GM12878 (cell line): ENCODE measurements around the gene ATRNL1. TPM values are rescaled to one million over a fixed set of nuclear protein-coding genes. Genes with fewer than 3 reads are reported as not detected.

Experiments used
- ATAC-seq: fragments of 200-7000 bp; cut with Tn5 transposase; 3 replicates; pipeline ENCODE4 v1.9.1; 2020; ENCODE audit warnings: mild to moderate bottlenecking, moderate library complexity
- BruUV-seq: library from RNA; stranded (reverse); fragments of 400-500 nt; replicated peaks from 2 replicates; lab custom pipeline; 2021; lab: Mats Ljungman, UMichigan
- CTCF ChIA-PET: fragments of 300-600 bp; sonication (Branson Sonifier 250); formaldehyde crosslinking; extraction: SDS; loops from one replicate; lab custom pipeline; 2021; ENCODE audit warnings: inconsistent platforms; lab: Yijun Ruan, JAX
- POLR2A ChIA-PET: fragments of 350-600 bp; formaldehyde crosslinking; extraction: SDS; loops from one replicate; lab custom pipeline; 2021; ENCODE audit warnings: inconsistent platforms; lab: Charles Lee
- RAD21 ChIA-PET: fragments of 300-600 bp; sonication (Branson Sonifier 250); formaldehyde crosslinking; loops from one replicate; lab custom pipeline; 2023; ENCODE audit warnings: antibody characterized with exemption; ENCODE audit not compliant: unreplicated experiment; lab: Charles Lee
- SMC1A ChIA-PET: fragments of 300-600 bp; sonication (Branson Sonifier 250); formaldehyde crosslinking; loops from one replicate; lab custom pipeline; 2023; ENCODE audit not compliant: unreplicated experiment, uncharacterized antibody; lab: Charles Lee
- DNase-seq: peaks from one replicate; pipeline ENCODE4 v3.0.0-alpha.2; 2011; ENCODE audit warnings: low read depth, low spot score
- FAIRE-seq: peaks from 3 replicates; lab custom pipeline; 2011; peaks lifted over from hg19 to GRCh38; lab: Jason Lieb, UNC
- H2AFZ ChIP-seq: 2 replicates; pipeline ENCODE4 v1.6.0; 2011; ENCODE audit warnings: low read depth, low read length, control low read depth; ENCODE audit not compliant: control insufficient read depth
- H3K27ac ChIP-seq: 2 replicates; pipeline ENCODE4 v1.5.1; 2011; ENCODE audit warnings: control low read depth; ENCODE audit not compliant: control insufficient read depth, insufficient read depth
- H3K27me3 ChIP-seq, 2 experiments: replicated peaks in 1 of 2; 2 replicates each; pipeline versions ENCODE4 v1.6.0 to v1.6.1; 2011; ENCODE audit warnings: low read length in 1 of 2; ENCODE audit not compliant: control insufficient read depth in 2 of 2, insufficient read depth in 2 of 2
- H3K36me3 ChIP-seq, 2 experiments: 2 replicates each; pipeline ENCODE4 v1.5.1; 2011; ENCODE audit warnings: low read length in 1 of 2; ENCODE audit not compliant: control insufficient read depth in 2 of 2, insufficient read depth in 2 of 2
- H3K4me1 ChIP-seq: 2 replicates; pipeline ENCODE4 v1.6.1; 2011; ENCODE audit warnings: mild to moderate bottlenecking, low read length, moderate library complexity, mixed read lengths; ENCODE audit not compliant: control insufficient read depth, insufficient read depth
- H3K4me2 ChIP-seq: 2 replicates; pipeline ENCODE4 v1.6.0; 2011; ENCODE audit warnings: control low read depth; ENCODE audit not compliant: control insufficient read depth, insufficient read depth
- H3K4me3 ChIP-seq: fragments of 200-600 bp; sonication (generic); 2 replicates; pipeline ENCODE4 v1.5.1; 2016
- H3K79me2 ChIP-seq: 2 replicates; pipeline ENCODE4 v1.6.0; 2011; ENCODE audit warnings: low read length; ENCODE audit not compliant: control insufficient read depth, insufficient read depth
- H3K9ac ChIP-seq: 2 replicates; pipeline ENCODE4 v1.8.0; 2011; ENCODE audit warnings: low read length, control low read depth, mixed read lengths; ENCODE audit not compliant: control insufficient read depth, insufficient read depth
- H3K9me3 ChIP-seq: replicated peaks from 3 replicates; pipeline ENCODE4 v1.5.1; 2011; ENCODE audit warnings: mild to moderate bottlenecking, low read length; ENCODE audit not compliant: control insufficient read depth, insufficient read depth
- H4K20me1 ChIP-seq: 2 replicates; pipeline ENCODE4 v1.6.0; 2011; ENCODE audit not compliant: control insufficient read depth, insufficient read depth
- CHD2 ChIP-seq: IDR thresholded peaks from 2 replicates; pipeline ENCODE4 v1.6.1; 2011; ENCODE audit warnings: low read depth, low read length, improper control_type of control experiment, borderline replicate concordance
- E2F8 ChIP-seq: fragments of 450-650 bp; IDR thresholded peaks from 2 replicates; pipeline ENCODE4 v1.6.1; 2018; ENCODE audit warnings: mild to moderate bottlenecking, low read depth, moderate library complexity; ENCODE audit not compliant: partially characterized antibody
- MYB ChIP-seq: fragments of 150-350 bp; IDR thresholded peaks from 2 replicates; pipeline ENCODE4 v1.6.1; 2014; ENCODE audit warnings: mild to moderate bottlenecking, low read depth, low read length, borderline replicate concordance
- NFXL1 ChIP-seq: fragments of 450-650 bp; IDR thresholded peaks from 2 replicates; pipeline ENCODE4 v1.6.1; 2017; ENCODE audit warnings: antibody characterized with exemption, mild to moderate bottlenecking, borderline replicate concordance
- PAX5 ChIP-seq: IDR thresholded peaks from 2 replicates; pipeline ENCODE4 v1.6.1; 2011; ENCODE audit warnings: low read depth, low read length, borderline replicate concordance
- PML ChIP-seq: IDR thresholded peaks from 2 replicates; pipeline ENCODE4 v1.6.1; 2012; ENCODE audit warnings: low read length, inconsistent platforms
- PRDM15 ChIP-seq: fragments of 450-650 bp; formaldehyde crosslinking; IDR thresholded peaks from 2 replicates; pipeline ENCODE4 v1.4.0; 2020; ENCODE audit warnings: mild to moderate bottlenecking, moderate library complexity
- RELA ChIP-seq: fragments of 450-650 bp; IDR thresholded peaks from 2 replicates; pipeline ENCODE4 v1.8.0; 2014; ENCODE audit warnings: borderline replicate concordance; ENCODE audit not compliant: partially characterized antibody
- SRF ChIP-seq, 2 experiments: IDR thresholded peaks; 2 replicates each; pipeline ENCODE4 v1.6.1; 2011; ENCODE audit warnings: low read depth in 2 of 2, low read length in 2 of 2, mild to moderate bottlenecking in 1 of 2, moderate library complexity in 1 of 2
- TBL1XR1 ChIP-seq: IDR thresholded peaks from 2 replicates; pipeline ENCODE4 v1.6.1; 2012; ENCODE audit warnings: low read depth, low read length, improper control_type of control experiment
- WGBS: methylation state at CpG from one replicate; pipeline ENCODE4 v1.1.6; 2016; ENCODE audit warnings: low lambda C conversion rate; ENCODE audit not compliant: insufficient replicate concordance, insufficient coverage; ENCODE audit errors: missing lambda C conversion rate; 5-methylcytosine and 5-hydroxymethylcytosine counted together
- in situ Hi-C: fragments of 300-500 bp; cut with MboI; formaldehyde crosslinking; loops from 9 replicates; pipeline ENCODE4 v1.14.3; 2018; ENCODE audit warnings: mixed read lengths
- intact Hi-C: fragments of 100-400 bp; cut with micrococcal nuclease; formaldehyde crosslinking; loops from one replicate; pipeline ENCODE4 v1.14.2; 2022; ENCODE audit not compliant: unreplicated experiment
- polyA plus RNA-seq, 11 experiments: library from polyadenylated mRNA; depleted of rRNA in 4 of 11; unstranded in 6 of 11; stranded (reverse) in 5 of 11; fragments of >200 nt; fragmentation: Nextera tagmentation in 4 of 11; fragmentation: Illumina TruSeq in 1 of 11; extraction: Ambion mirVana in 4 of 11; extraction: Trizol in 1 of 11; gene quantifications; 1 replicate in 1 of 11; 2 replicates in 10 of 11; pipeline versions ENCODE4 v1.2.1 to v1.2.3, GENCODE V29; 2011 to 2016; ENCODE audit warnings: inconsistent platforms in 2 of 11, missing spikeins in 2 of 11, low read depth in 1 of 11
- total RNA-seq, 4 experiments: library from RNA; depleted of rRNA in 3 of 4; stranded (reverse); fragments of >200 nt in 3 of 4; fragmentation: Illumina TruSeq in 1 of 4; extraction: Trizol in 1 of 4; gene quantifications; 2 replicates each; pipeline versions ENCODE4 v1.2.1 to v1.2.3, GENCODE V29; 2013 to 2021
- TF ChIP-seq, protein P1 (sequence below): IDR thresholded peaks from 2 replicates; pipeline ENCODE4 v1.6.1; 2012; ENCODE audit warnings: low read depth, low read length, improper control_type of control experiment
- TF ChIP-seq, protein P2 (sequence below): fragments of 450-650 bp; IDR thresholded peaks from 2 replicates; pipeline ENCODE4 v1.6.1; 2017; ENCODE audit warnings: mild to moderate bottlenecking, moderate library complexity

The ATRNL1 gene
- total and polyA plus RNA-seq, 10 of the 15 experiments (the other 5 are each of a cell fraction or from before 2014, with no cell fraction given): 0.03 to 1.4 (median 0.34) TPM

DNA sequence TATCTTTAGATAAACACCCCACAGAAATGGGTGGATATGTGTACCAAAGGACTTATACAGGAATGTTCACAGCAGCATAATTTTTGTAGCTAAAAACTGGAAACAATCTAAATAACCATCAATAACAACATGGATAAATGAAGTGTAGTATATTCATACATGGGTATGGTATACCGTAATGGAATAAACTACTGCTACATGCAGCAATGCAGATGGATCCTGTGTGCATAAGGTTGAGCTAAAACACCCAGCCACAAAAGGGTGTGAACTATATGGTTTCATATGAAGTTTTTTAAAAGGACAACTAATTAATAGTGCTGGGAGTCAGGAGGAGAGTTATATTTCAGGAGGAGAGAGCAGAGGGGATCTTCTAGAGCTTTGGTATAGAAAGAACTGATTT, 790.2 kb downstream of the ATRNL1 start:
- H3K4me3 ChIP-seq: no peak overlapping the region
- no peaks in the 10 kb centered on the region for H4K20me1 ChIP-seq
- H2AFZ ChIP-seq: no peak overlapping the region
- no peak for FAIRE-seq
- ChIA-PET POLR2A (no interaction called here), CTCF (no interaction called here), SMC1A (interaction anchor here (0.6 to 0.9 kb wide), 2 partner anchors 49 to 99 kb away, joined by 3 read pairs; no protein-coding TSS in a partner anchor), RAD21 (no interaction called here)
- in situ Hi-C loops (no loop called here), intact Hi-C loops (no loop called here)
- no TSS peak for BruUV-seq
- no peaks in the 10 kb centered on the region for H3K9me3 ChIP-seq
- ATAC-seq: no peak
- no peak overlapping the region for H3K4me2 ChIP-seq
- H3K4me1 ChIP-seq: peaks cover 6% of the 10 kb centered on the region
- H3K79me2 ChIP-seq: no peaks in the 10 kb centered on the region
- no peaks in the 10 kb centered on the region for H3K36me3 ChIP-seq
- H3K27me3 ChIP-seq: no peaks in the 10 kb centered on the region
- DNase-seq: no peak
- no peak overlapping the region for H3K9ac ChIP-seq
- 0% methylated on average over 1 of the region's 1 CpG for WGBS
- H3K27ac ChIP-seq: no peak overlapping the region
- no peak for TF ChIP-seq E2F8
- no peak for TF ChIP-seq PAX5
- no peak for TF ChIP-seq NFXL1
- TF ChIP-seq CHD2: no peak
- no peak for TF ChIP-seq TBL1XR1
- TF ChIP-seq SRF (IDR thresholded peaks at IDR 0.05; ENCODE audit: low read depth in 2 of 2, low read length in 2 of 2): no peak
- no peak for TF ChIP-seq PRDM15 (CRISPR knock-in tag)
- TF ChIP-seq MYB: no peak
- no peak for TF ChIP-seq RELA
- TF ChIP-seq, protein P1, sequence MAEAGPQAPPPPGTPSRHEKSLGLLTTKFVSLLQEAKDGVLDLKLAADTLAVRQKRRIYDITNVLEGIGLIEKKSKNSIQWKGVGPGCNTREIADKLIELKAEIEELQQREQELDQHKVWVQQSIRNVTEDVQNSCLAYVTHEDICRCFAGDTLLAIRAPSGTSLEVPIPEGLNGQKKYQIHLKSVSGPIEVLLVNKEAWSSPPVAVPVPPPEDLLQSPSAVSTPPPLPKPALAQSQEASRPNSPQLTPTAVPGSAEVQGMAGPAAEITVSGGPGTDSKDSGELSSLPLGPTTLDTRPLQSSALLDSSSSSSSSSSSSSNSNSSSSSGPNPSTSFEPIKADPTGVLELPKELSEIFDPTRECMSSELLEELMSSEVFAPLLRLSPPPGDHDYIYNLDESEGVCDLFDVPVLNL: no peak
- TF ChIP-seq, protein P2, sequence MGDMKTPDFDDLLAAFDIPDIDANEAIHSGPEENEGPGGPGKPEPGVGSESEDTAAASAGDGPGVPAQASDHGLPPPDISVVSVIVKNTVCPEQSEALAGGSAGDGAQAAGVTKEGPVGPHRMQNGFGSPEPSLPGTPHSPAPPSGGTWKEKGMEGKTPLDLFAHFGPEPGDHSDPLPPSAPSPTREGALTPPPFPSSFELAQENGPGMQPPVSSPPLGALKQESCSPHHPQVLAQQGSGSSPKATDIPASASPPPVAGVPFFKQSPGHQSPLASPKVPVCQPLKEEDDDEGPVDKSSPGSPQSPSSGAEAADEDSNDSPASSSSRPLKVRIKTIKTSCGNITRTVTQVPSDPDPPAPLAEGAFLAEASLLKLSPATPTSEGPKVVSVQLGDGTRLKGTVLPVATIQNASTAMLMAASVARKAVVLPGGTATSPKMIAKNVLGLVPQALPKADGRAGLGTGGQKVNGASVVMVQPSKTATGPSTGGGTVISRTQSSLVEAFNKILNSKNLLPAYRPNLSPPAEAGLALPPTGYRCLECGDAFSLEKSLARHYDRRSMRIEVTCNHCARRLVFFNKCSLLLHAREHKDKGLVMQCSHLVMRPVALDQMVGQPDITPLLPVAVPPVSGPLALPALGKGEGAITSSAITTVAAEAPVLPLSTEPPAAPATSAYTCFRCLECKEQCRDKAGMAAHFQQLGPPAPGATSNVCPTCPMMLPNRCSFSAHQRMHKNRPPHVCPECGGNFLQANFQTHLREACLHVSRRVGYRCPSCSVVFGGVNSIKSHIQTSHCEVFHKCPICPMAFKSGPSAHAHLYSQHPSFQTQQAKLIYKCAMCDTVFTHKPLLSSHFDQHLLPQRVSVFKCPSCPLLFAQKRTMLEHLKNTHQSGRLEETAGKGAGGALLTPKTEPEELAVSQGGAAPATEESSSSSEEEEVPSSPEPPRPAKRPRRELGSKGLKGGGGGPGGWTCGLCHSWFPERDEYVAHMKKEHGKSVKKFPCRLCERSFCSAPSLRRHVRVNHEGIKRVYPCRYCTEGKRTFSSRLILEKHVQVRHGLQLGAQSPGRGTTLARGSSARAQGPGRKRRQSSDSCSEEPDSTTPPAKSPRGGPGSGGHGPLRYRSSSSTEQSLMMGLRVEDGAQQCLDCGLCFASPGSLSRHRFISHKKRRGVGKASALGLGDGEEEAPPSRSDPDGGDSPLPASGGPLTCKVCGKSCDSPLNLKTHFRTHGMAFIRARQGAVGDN: no peak
- no peak for TF ChIP-seq PML
